A673 (cell line): Measurements from ENCODE around the gene GCFC2. TPM values are rescaled to one million over a fixed set of nuclear protein-coding genes. Genes with fewer than 3 reads are reported as not detected.

ENCODE experiments used
- BruUV-seq: library from RNA; stranded (reverse); fragments of 400-500 nt; replicated peaks from 2 replicates; lab custom pipeline; 2021; lab: Mats Ljungman, UMichigan
- CTCF ChIA-PET: fragments of 300-600 bp; sonication (Branson Sonifier 250); formaldehyde crosslinking; loops from one replicate; lab custom pipeline; 2022; ENCODE audit warnings: antibody characterized with exemption; lab: Charles Lee
- POLR2A ChIA-PET: fragments of 300-600 bp; sonication (Branson Sonifier 250); formaldehyde crosslinking; loops from one replicate; lab custom pipeline; 2022; ENCODE audit warnings: antibody characterized with exemption; ENCODE audit not compliant: low non-redundant PET; lab: Charles Lee
- DNase-seq: peaks from one replicate; pipeline ENCODE4 v3.0.0-alpha.2; 2015; ENCODE audit warnings: low spot score
- H3K27ac ChIP-seq: fragments of 200-600 bp; sonication (generic); 2 replicates; pipeline ENCODE4 v1.5.1; 2016; ENCODE audit warnings: mixed run types, low read depth, mild to moderate bottlenecking, mixed read lengths, antibody characterized with exemption, low read length; ENCODE audit not compliant: poor library complexity, severe bottlenecking
- H3K27me3 ChIP-seq: fragments of 200-600 bp; sonication (generic); replicated peaks from 2 replicates; pipeline ENCODE4 v1.6.1; 2017; ENCODE audit warnings: mixed run types, low read depth, mild to moderate bottlenecking, mixed read lengths, antibody characterized with exemption, low read length; ENCODE audit not compliant: insufficient read depth, poor library complexity
- H3K36me3 ChIP-seq: fragments of 200-600 bp; sonication (generic); 2 replicates; pipeline ENCODE4 v1.6.1; 2016; ENCODE audit warnings: mixed run types, mild to moderate bottlenecking, mixed read lengths, antibody characterized with exemption, low read length; ENCODE audit not compliant: insufficient read depth, poor library complexity, severe bottlenecking
- H3K4me1 ChIP-seq: fragments of 200-600 bp; sonication (generic); 2 replicates; pipeline ENCODE4 v1.6.1; 2017; ENCODE audit warnings: mixed run types, mild to moderate bottlenecking, mixed read lengths, antibody characterized with exemption, low read length; ENCODE audit not compliant: insufficient read depth, poor library complexity, severe bottlenecking
- H3K4me3 ChIP-seq: fragments of 200-600 bp; sonication (generic); 2 replicates; pipeline ENCODE4 v1.5.1; 2016; ENCODE audit warnings: low read depth, mixed run types, mild to moderate bottlenecking, mixed read lengths, low read length; ENCODE audit not compliant: poor library complexity, severe bottlenecking
- H3K9me3 ChIP-seq: fragments of 200-600 bp; sonication (generic); 2 replicates; pipeline ENCODE4 v1.6.1; 2016; ENCODE audit warnings: mixed run types, low read depth, mild to moderate bottlenecking, mixed read lengths, antibody characterized with exemption, low read length; ENCODE audit not compliant: poor library complexity, severe bottlenecking
- EZH2 ChIP-seq: fragments of 200-600 bp; sonication (generic); IDR thresholded peaks from 2 replicates; pipeline ENCODE4 v1.6.1; 2017; ENCODE audit warnings: borderline replicate concordance, low read depth, mild to moderate bottlenecking, mixed read lengths, antibody characterized with exemption, low read length; ENCODE audit not compliant: poor library complexity, severe bottlenecking
- intact Hi-C: fragments of 100-400 bp; cut with micrococcal nuclease; formaldehyde crosslinking; loops from one replicate; pipeline ENCODE4 v1.10.0; 2022; ENCODE audit not compliant: unreplicated experiment
- total RNA-seq: library from RNA; stranded (reverse); gene quantifications from 2 replicates; pipeline ENCODE4 v1.2.3, GENCODE V29; 2021
- TF ChIP-seq, protein P1 (sequence below): fragments of 300-800, 200-600 bp; sonication (generic); conservative IDR thresholded peaks from 2 replicates; pipeline ENCODE4 v1.5.1; 2017; ENCODE audit warnings: low read depth, mild to moderate bottlenecking, antibody characterized with exemption, low read length, moderate library complexity, mixed read lengths

GCFC2 gene
- total RNA-seq, 1 experiment from 2014 or later: 42.2 TPM

DNA sequence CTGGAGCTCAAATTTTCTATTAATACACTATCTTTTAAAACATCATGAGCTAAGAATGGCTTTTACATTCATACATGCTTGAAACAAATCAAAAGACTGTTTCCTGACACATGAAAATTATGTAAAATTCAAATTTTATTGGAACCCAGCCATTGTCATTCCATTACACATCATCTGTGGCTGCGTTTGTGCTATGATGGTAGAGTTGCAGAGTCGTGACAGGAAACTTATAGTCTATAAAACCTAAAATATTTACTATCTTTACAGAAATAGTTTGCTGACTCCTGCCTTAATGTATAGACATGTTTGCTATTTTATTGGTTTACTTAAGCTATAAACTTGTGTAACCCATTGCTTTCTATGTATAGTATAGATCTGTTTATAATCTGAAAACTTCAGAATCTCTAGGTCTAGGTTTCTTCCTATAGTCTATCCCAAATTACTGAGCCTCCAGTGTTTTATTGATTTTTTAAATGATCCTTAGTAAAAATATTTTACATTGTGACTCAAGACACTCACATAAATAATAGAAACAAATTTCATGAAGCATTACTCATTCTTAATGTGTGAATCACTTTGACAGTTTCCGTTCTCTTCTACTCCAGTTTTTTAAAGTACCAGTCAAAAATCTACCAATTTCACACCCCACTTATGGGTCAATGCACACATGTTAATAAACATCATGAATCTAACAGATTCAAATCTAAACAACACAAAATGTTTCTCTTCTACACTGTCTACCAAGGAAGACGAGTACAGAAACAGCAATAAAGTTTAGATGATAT is 90.6 kb downstream of the GCFC2 start:
- intact Hi-C loops: loop anchor here (10.0 kb wide), 1 partner anchor 345 kb away; no protein-coding TSS in a partner anchor
- CTCF ChIA-PET: no interaction called here
- no peaks in the 10 kb centered on the region for H3K9me3 ChIP-seq

DNA sequence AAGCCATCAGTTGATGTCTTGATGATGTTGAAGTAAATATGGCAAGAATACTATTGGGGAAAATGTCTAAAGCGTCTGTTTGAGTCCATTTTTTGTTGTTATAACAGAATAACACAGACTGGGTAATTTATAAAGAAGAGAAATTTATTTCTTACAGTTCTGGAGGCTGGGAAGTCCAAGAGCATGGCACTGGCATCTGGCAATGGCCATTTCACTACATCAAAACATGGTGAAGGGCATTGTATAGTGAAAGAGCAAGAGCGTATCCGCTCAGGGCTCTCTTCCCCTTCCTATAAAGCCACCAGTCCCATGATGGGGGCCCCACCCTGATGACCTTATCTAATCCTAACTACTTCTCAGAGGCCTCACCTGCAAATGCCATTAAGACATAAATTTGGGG is 93.8 kb downstream of the GCFC2 start:
- TF ChIP-seq EZH2: no peak
- TF ChIP-seq, protein P1, sequence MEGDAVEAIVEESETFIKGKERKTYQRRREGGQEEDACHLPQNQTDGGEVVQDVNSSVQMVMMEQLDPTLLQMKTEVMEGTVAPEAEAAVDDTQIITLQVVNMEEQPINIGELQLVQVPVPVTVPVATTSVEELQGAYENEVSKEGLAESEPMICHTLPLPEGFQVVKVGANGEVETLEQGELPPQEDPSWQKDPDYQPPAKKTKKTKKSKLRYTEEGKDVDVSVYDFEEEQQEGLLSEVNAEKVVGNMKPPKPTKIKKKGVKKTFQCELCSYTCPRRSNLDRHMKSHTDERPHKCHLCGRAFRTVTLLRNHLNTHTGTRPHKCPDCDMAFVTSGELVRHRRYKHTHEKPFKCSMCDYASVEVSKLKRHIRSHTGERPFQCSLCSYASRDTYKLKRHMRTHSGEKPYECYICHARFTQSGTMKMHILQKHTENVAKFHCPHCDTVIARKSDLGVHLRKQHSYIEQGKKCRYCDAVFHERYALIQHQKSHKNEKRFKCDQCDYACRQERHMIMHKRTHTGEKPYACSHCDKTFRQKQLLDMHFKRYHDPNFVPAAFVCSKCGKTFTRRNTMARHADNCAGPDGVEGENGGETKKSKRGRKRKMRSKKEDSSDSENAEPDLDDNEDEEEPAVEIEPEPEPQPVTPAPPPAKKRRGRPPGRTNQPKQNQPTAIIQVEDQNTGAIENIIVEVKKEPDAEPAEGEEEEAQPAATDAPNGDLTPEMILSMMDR: no peak
- no TSS peak for BruUV-seq
- Histone ChIP-seq H3K9me3 (no peaks in the 10 kb centered on the region), H3K4me3 (no peak overlapping the region), H3K36me3 (no peaks in the 10 kb centered on the region), H3K27ac (no peak overlapping the region), H3K27me3 (no peaks in the 10 kb centered on the region), H3K4me1 (peaks cover 17% of the 10 kb centered on the region)
- no peak for DNase-seq
- ChIA-PET CTCF (no interaction called here), POLR2A (no interaction called here)
- intact Hi-C loops: no loop called here

More for the DNA sequence above, 90.6 kb downstream of the GCFC2 start:
- no TSS peak for BruUV-seq
- H3K4me1 ChIP-seq: peaks cover 17% of the 10 kb centered on the region
- H3K36me3 ChIP-seq: no peaks in the 10 kb centered on the region
- no peak for TF ChIP-seq EZH2
- TF ChIP-seq, protein P1: no peak
- POLR2A ChIA-PET: no interaction called here
- no peak overlapping the region for H3K27ac ChIP-seq
- no peak overlapping the region for H3K4me3 ChIP-seq
- H3K27me3 ChIP-seq: no peaks in the 10 kb centered on the region
- peak; percentile 58 for DNase-seq

DNA sequence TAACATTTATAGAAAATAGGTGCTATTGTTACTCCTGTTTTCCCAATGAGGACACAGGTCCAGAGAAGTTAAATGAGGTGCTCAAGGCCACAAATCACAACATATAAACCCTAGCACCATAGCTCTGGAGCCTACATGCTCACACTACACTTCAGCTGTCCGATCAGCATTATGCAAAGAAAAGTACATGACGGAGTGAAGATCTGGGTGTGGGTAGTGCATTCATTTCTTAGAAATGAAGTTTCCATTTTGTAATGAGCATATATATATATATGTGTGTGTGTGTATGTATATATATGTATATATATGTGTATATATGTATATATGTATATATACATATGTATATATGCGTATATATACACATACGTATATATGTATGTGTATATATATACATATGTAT is 94.3 kb downstream of the GCFC2 start:
- ChIA-PET POLR2A (no interaction called here), CTCF (no interaction called here)
- H3K27me3 ChIP-seq: no peaks in the 10 kb centered on the region
- H3K4me1 ChIP-seq: peaks cover 17% of the 10 kb centered on the region
- TF ChIP-seq EZH2: no peak
- TF ChIP-seq, protein P1: no peak
- H3K4me3 ChIP-seq: no peak overlapping the region
- no peaks in the 10 kb centered on the region for H3K9me3 ChIP-seq
- no TSS peak for BruUV-seq
- intact Hi-C loops: no loop called here
- H3K36me3 ChIP-seq: no peaks in the 10 kb centered on the region
- DNase-seq: no peak
- H3K27ac ChIP-seq: no peak overlapping the region
